Mesenteric fat pad (tissue), 1 donor: ENCODE data around the gene CD79B. TPM values are rescaled to one million over a fixed set of nuclear protein-coding genes. Genes with fewer than 3 reads are reported as not detected.

Experiments
- DNase-seq: peaks from one replicate; pipeline ENCODE4 v3.0.0-alpha.2; 2020; ENCODE audit warnings: low spot score
- long read RNA-seq: library from polyadenylated mRNA; unstranded; transcript quantifications from one replicate; pipeline ENCODE4 v2.0.0, GENCODE V29; 2020
- total RNA-seq: library from RNA; stranded (reverse); fragmentation: NEBNext Ultra II Directional; extraction: Animal tissue kit (Norgen Biotek cat#: 25700); gene quantifications from one replicate; pipeline ENCODE4 v1.2.1, GENCODE V29; 2021
- donor health status: DM: yes; HTN: yes; CAD: no.

Gene CD79B
- 4.3 TPM for total RNA-seq
- long read RNA-seq, transcript CD79B-205 (4 exons, 1,159 nt) = major isoform, 11 of 13 reads
- long read RNA-seq, partial matches to known transcripts = 1 of 13 reads
- long read RNA-seq, other reads (novel, unspliced or antisense) = 0 of 13 reads

DNA sequence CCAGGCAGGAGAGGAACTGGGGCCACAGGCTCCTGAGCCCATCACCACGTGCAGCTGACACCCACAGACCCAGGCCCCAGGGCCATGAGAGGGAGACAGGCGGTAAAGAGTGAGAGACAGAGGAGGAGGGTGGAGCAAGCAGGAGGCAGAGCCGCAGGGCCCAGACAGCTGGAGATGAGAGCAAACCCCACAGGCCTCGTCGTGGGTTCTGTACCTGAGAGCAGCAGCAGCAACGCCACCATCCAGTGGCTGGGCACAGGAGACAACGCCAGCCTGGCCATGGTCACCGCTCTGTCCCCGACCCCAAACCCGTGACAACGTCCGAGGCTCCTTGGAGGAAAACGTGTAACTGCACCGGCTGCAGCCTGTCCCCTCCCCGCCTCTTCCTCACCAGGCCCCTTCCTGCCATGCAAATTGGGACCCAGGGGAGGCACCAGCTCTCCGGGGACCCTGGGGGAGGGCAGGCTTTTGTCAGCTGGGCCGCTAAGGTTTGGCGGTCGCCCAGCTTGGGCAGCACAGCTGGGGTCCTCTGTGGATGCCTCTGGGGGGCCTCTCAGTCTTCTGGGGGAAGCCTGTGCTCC, at the start of gene CD79B:
CD79B (minus strand) TSS at position 351 of the 581 bp plus-strand sequence; CDS start at position 281, 70 bp downstream.
- DNase-seq = no peak

DNA sequence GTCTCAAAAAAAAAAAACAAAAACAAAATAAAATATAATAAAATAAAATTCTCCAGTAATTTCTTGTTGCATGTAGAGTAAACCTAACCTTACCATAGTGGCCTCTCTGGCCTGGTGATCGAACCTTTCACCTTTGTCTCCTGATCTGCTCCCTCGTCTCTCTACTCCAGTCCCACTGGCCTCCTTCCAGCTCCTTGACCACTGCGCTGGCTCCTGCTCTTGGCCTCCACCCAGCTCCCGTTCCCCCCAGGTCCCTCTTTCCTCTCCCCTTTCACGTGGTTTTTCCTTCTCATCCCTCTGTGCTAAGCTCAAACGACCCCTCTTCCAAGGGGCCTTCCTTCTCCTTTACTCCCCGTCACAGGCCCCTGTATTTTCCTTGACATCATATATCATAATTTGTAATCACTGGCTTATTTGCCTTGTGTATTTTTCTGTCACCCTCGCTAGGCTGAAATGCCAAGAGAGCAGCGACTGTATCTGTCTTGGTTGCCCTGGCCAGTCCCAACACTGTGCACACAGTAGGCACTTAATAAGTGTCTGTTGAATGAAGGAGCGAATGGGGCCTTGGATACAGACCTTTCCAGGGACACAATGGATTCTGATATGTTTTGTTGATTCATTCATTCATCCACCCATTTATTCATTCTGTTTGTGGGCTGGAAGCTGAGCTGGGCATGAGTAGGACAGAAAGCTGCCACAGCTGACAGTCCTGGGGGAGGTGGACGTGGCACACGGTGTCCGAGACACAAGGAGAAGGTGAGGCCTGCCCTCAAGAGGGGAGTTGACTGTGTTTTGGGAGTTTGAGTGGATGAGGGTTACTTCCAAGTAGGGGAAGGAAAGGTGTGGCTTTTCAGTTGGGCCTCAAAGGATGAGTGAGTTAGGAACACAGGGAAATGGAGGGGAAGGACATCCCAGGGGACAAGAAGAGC, 46.4 kb upstream of the CD79B start:
- no peak for DNase-seq

DNA sequence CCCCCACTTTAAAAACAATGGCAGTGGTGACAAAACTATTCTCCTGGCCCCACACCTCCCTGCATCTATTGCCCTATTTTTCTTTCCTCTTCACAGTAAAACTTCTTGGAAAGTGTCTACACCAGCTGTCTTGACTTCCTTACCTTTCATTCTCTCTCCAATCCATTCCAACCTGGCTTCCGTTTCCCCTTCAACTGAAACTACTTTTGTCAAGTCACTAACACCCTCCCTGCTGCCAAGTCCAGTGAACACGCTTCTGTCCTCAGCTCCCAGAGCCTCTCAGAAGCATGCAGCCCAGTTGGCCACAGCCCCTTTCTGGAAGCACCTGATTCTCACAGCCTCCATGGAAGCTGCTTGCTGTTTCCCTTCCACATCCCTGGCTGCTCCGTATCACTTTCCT, 44.6 kb upstream of the CD79B start:
- DNase-seq = no peak

DNA sequence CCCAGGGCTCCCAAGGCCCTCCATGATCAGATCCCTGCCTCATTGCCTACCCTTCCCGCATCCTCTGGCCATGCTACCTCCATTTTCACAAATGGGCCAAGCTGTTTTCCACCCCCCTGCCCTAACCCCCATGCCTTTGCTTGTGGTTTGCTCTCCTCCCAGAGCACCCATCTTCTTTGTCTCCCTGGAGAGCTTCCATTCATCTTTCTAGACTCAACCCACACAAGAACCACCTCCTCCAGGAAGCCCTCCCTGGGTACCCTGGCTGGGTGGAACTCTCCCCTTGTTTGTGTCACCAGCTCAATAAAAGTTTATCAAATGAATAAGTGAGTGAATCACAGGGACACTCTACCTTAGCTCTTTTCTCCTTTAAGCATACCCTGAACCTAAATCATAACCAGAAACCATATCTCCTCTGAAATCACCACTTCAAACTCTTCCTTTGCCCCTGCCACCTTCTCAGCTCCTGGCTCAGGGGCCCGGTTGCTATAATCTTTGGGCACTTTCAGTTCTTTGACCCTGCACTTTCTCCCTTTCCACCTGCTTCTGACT, 43.5 kb upstream of the CD79B start:
- DNase-seq = no peak

DNA sequence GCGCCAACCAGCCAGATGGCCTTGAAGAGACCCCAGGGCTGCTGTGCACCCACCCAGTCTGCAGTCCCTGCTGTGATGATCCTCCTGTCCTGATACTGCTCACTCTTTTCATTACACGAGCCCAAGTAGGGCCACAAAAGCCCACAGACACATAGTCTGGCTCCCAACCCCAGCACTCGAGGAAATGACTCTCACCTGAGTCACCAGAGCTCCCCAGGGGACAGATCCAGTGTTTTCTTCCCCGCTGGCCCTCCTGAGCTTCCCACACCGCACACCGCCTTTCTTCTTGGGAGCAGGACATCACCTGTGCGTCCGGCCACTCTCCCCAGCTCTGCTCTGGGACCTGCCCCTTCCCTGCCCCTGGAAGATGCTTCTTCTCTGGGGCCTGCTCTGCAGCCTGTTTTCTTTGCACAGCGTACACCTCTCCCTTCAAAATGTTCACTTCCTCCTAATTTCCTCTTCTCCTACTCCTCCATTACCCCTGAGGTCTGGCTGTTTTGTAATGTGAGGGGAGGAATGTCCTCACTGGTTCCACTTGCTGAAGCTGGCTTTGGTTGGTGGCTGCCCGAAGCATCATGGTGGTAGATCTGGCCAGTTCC, 42.6 kb upstream of the CD79B start:
- DNase-seq = no peak

DNA sequence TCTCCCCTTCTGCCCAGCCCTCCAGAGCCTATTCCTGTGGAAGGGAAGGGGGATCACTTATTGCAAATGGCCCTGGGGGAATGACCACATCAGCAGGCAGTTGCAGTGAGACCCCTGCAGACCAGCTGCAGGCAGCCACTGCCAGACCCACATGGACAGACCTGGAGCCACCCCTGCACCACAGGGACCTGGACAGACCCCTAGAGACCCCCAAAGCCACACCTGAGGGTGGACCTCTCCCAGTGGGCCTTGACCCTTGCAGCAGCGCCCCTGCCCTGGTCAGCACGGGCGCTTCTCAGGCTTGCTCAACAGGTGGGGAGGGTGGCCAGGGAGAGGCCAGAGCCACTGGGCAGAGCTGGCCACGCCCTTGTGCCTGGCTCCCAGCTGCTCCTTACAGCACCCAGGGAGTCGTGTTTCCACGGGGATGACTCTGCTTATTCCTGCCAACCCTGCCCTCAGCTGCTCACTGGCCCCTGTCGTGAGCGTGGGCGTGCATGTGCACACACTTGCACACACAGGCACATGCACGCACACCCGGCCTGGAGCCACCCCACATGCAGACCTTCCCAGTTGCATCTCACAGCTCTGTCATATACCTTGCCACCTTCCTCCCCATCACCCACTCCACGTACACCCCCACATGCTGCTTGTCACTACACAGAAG, 41.9 kb upstream of the CD79B start:
- DNase-seq = no peak

DNA sequence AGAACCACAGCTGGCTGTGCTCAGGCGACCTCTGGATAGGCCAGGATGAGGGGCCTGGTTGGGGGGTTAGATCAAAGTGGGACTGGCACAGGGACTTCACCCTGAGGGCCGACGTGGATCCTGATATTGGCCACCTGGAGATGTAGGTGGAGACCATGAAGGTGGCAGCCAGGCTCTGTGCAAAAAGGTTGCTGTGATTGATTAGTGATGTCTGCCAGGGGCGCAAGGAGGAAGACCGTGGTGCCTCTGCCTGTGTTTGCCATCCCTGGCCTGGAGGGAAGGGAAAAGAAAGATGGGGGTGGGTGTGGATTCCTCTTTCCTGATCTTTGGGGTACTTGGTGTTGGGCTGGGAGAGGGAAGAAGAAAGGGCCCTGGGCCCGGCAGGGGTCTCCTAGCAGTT, 41.1 kb upstream of the CD79B start:
- DNase-seq = no peak

DNA sequence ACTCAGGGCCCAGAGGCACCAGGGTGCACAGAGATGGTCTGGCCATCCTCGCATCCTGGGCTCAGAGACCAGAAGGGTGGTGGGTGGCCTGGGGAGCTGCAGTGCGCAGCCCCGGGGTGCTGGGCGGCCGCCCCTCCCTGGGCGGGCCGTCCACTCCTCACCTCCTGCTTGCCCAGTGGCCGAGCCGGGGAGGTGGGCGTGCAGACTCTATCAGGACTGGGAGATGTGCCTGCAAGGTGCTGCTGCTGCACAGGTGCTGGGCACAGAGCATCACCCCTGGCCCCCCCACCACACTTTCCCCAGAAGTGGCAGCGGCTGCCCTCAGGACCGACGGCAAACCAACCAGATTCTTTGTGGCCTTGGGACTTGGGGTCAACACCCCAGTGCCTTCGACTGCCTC, 40.7 kb upstream of the CD79B start, which contains the start of gene SCN4A:
SCN4A (minus strand) TSS at position 123 of the 400 bp plus-strand sequence; CDS start at position 46, 77 bp downstream.
- DNase-seq = no peak

DNA sequence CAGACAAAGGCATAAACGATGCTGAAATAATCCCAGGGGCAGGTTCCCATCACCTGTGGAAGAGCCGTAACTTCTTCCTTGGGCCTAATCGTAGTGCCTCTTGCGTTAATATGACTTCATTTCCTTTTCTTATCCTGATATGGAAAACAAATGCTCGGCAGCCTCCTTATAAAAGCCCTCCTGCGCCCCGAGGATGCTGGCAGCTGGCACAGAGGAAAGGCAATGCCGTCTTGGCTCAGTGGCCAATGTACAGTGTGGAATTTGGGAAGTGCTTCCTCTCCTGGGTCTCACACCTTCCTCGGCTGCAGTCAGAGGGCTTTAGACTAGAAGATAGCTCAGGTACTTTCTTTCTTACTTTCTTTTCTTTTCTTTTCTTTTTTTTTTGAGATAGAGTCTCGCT, 37.1 kb upstream of the CD79B start:
- DNase-seq = no peak

DNA sequence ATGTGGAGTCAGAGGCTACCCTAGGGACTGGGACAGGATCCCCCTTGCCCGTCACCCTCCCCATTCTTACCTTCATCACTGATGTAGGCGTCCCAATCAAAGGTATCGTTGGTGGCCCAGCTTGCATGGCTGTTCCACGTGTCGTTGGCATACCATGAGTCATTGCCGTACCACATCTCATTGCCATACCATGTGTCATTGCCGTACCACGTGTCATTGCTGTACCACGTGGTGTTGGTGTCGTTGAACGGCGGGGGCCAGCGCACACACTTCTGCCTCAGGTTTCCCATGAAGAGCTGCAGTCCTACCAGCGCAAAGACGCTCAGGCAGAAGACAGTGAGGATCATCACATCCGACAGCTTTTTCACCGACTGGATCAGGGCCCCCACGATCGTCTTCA, 35.8 kb upstream of the CD79B start:
- DNase-seq = no peak

DNA sequence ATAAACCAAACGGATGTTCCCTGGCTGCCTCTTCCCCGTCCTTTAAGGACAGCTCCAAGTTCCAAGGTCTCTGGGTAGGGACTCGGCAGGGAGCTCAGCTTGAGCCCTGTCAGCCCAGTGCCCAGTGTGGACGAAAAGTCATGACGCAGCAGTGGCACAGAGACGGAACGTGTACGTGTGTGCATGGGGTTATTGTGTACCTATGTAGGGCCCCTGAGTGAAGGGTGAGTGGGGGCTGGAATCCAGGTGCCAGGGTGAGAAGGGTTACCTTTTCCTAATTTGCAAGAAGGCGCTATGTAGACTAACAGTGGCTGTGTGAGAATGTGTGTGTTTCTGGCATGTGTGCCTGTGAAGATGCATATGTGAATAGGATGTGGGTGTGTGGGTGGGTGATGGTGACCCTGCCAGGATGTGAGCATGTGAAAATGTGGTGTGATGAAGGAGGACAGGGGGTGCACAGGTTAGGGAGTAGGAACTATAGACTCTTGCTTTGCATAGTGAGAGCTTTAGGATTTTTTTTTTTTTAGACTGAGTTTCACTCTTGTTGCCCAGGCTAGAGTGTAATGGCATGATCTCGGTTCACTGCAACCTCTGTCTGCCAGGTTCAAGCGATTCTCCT, 34.6 kb upstream of the CD79B start:
- no peak for DNase-seq

DNA sequence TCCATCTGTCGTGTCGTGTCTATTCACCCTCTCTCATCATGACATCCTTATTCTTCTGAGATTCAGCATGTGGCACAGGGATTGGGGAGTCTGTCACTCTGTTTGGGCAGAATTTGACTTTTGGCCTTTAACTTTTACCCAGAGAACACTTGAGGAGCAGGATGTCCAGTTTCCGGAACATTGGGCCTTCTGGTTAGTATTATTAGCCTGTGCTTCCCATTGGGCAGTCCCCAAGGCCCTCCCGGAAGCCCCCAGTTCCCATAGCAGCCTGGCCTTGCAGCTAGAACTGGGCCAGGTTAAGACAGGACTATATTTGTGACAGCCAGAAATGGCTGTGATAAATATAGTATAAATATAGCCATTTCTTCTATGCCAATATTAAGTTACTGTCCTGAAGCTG, 31.0 kb upstream of the CD79B start:
- DNase-seq = no peak

DNA sequence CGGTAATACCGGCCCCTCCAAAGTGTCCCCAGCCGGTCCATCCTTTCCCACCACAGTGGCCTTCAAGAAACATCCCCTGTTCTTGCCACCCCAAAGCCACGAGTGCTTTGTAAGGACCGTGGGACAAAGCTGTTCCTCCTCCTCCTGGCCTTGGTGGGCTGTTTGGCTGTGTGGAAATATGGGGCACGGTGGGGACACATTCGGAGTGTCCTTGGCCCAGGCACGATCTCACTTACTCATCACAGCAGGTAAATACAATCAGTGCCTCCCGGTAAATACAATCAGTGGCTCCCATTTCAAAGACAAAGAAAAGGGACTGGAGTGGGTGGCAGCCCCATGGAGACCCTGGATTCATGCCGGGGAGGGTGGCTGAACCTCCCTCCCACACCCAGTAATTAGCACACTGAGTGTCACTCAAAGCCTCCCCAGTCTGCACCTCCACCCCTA, 30.2 kb upstream of the CD79B start:
- no peak for DNase-seq

DNA sequence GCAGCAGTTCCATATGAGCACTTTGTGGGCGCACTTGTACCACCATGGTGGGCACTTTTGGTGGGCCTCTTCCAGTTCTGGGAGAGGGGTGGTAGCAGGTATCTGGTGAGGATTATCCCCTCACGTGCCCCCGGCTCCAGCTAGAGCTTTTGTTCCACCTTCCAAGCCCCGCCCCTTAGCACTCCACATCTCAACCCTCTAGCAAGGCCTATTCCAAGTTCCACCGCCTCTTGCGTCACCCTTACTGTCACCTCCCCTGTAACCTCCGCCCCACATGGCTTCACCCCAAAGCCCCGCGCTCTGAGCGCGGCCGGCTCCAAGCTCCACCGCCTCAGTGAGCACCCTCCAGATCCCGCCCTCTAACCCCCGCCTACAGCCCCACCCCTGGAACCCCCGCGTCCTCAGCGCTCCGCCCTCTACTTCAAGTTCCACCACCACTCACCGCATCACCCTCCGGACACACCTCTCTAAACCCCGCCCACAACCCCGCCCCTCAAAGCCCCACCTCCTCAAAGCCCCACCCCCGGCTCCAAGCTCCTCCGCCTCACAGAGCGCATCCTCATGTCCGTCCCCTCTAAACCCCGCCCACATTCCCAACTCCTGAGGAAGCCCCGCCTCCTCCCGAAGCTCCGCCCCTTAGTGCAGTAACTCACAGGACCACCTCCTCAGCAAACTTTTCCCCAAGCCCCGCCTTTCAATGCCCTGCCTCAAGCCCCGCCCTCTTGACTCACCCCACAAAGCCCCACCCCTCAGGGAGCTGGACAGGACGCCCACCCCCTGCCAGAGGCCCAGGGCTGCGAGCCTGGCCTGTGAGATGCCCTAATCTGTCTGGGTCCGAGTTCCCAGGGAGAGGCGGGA, 29.5 kb upstream of the CD79B start:
- no peak for DNase-seq

DNA sequence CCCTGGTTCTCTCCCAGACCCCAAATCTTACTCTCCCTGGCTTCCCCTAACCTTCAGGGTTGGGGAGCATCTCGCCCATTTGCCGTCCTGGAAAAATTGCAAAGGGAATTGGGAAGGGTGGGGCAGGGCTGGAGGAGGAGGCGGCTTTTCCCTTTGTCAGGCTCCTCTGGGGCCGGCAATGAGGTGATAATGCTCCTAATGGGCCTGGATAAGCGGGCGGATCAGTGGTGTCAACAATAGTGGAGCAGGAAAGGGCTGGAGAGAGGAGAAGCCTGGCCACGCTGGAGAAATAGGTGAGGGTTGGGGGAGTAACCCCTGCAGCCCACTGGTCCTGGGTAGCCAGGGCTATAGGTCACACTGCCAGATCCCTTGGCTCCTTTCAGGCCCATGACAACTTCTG, 28.3 kb upstream of the CD79B start:
- DNase-seq = no peak

DNA sequence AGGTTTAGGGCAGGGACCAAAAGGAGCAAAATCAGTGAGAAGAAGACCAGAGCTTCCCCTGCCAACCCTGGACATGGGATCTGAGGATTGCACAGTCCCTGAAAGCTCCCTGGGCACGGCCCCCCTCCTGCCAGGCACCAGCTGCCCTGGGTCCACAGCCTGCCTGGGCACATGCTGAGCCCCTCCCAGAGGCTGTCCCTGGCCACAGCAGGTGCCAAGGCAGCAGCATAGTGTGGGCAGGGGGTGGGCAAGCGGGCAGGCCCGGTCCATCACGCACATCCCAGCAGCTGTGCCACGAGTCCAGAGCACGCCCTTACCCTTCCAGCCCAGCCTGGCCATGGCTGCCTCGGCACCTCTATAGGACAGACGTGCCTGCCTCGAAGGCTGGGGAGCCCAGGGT, 27.9 kb upstream of the CD79B start:
- DNase-seq = no peak

DNA sequence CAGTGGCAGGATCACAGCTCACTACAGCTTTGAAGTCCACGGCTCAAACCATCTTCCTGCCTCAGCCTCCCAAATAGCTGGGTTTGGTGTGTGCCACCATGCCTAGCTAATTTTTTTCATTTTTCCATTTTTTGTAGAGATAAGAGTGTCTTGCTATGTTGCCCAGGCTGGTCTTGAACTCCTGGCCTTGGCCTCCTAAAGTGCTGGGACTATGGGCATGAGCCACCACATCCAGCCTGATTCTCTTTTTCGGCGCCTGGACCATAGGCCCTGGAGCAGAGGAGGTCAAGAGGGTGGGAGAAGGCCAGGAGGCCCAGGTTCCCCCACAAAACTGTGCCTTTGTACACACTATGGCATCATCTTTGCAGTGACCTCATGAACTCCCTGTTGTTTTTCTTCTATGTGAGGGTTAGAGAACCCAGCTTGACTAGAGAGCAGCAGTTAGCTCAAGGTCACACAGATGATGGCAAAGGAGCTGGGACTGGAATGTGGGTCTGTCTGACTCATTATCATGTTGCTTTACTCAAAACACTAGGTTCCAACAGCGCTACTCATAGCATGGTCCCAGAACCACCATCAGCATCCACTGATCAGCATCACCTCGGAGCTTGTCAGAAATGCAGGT, 24.3 kb upstream of the CD79B start:
- no peak for DNase-seq

DNA sequence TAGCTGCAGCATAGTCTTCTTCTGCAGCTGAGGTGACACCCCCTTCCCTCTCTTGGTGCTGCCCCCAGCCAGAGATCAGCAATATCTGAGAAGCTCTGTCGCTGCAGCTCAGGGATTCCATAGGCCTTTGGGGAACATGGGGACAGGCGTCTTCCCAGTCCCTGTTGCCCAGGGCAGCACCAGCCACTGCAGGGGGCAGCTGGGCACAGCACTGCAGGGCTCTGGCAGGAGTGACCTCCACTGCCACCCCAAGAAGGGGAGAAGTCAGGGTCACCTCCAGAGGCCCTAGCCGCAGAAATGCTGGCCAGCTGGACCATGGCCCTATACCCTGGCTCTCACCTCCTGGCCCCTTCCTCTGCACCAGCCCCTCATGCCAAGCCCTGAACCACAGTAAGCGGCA, 23.7 kb upstream of the CD79B start:
- DNase-seq = no peak

DNA sequence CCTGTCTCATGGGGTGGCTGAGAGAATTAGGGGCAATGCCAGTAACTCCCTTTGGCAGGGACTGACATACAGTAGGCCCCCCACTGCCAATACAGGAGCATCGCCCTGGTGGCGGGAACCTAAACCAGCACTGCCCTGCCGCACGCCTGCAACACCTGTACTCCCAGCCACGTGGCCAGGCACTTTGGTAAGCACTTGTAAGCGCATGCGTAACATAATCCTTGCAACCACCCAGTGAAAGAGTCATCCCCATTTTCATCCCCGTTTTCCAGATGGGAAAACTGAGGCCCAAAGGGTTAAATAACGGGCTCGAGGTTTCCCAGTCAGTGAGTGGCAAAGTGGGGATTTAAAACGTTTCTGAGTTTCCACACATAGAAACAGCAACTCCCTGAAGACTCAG, 23.1 kb upstream of the CD79B start:
- DNase-seq = no peak
